T-helper 9 cell (primary cell): ENCODE measurements around the gene SEPTIN12.
A peak's percentile ranks its signal among the peaks of the same experiment; 100 is the strongest.
"Not testable (repeated sequence)": the region's sequence is repeated elsewhere in the genome, so short reads cannot be mapped to it uniquely, and the experiment has no call there.

Experiments
- DNase-seq: peaks from one replicate; pipeline ENCODE4 v3.0.0-alpha.2; 2020

SEPTIN12 gene

DNA sequence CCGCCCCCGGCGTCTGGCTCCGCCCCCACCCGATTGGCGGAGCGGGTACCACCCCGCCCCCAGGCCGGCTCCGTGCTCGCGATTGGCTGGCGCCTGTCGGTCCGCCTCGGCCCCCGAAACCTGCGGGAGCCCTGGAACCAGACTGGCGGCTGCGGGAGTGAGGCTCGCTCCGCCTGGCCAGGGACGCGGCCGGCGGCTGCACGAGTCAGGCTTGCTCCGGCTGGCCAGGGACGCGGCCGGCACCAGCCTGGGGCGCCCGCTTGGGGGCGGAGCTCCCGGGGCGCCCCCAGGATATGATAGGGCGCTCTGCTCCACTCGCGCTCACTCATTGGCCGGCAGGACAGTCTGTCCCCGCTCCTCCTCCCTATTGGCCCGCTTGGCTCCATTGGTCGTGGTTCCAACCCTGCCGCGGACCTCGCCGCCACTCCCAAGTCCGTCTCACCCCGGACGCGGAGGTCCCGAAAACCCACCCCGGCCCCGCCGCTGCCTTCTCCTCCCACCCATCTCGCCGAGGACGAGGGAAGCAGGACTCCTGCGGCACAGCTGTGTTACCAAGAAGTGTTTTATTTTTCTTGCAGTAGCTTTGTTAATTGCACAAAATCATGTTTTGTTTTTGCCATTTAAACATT is 14.6 kb upstream of the SEPTIN12 start:
- DNase-seq = peak; percentile 84

DNA sequence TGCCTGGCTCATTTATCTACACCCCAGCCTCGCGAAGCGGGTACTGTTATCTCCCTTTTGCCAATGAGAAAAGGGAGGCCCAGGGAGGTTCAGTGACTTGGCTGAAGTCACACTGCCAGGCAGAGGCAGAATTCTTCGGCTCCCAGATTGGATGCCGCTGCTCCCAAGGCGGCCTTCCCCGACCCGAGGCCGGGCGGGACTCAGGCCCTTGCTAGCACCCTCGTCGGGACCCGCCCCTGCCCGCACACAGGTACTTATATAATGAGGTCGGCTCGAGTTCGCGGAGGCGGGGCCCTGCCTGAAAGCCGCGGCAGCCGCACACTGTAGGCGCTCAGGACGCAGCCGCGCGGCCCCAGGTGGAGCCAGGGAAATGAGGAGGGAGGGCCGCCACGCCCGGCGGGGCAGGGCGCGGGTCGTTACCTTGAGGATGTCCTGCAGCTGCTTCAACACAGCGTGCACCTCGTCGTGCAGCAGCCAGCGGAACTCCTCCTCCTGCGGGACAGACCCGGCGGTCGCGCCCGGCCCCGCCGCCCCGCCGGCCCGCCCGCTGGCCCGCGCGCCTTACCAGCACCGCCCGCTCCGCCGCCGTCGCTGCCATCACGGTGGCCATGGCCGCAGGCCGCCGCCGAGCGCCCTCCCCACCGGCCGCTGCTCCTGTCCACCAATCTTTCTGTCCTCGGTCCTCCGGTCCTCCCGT is 14.0 kb upstream of the SEPTIN12 start, which contains the start of gene ROGDI:
ROGDI (minus strand) TSS at position 672 of the 697 bp plus-strand sequence; CDS start at position 610, 62 bp downstream.
- DNase-seq = peak; percentile 80

- no peak for DNase-seq
These were observed 13.2 kb upstream of the SEPTIN12 start for GRCh38 chr16:4801051-4801961.

- DNase-seq = no peak
These were observed 12.3 kb upstream of the SEPTIN12 start for GRCh38 chr16:4800290-4801041.

DNA sequence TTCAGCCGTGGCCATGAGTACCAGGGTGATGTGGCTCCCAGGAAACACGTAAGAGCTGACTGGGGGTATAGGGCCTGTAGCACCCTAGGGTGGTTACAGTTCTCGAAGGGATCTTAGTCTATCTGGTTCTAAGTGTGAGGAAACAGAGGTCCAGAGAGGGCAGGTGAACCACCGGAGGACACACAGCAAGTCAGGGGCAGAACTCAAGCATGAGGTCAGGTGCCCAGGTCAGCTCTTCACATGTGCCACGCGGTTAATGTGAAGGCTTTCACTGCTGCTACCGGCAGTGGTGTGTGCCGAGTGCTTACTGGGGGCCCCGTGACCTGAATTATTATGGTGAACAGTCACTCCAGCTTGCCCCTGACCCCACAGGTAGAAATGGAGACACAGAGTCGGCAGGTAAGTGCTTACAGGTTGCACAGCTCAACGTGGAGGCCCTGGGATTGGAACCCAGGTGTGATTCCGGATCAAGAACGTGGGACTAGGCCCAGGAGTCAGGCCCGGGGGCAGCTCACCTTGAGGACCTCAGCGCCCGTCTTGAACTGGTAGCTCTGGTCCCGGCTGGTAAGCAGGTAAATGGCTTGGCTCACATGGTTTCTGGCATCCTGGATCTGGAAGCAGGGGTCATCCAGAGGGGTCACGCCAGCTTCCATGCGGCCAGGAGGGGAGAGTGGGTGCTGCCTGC is 11.2 kb upstream of the SEPTIN12 start:
- no peak for DNase-seq

DNA sequence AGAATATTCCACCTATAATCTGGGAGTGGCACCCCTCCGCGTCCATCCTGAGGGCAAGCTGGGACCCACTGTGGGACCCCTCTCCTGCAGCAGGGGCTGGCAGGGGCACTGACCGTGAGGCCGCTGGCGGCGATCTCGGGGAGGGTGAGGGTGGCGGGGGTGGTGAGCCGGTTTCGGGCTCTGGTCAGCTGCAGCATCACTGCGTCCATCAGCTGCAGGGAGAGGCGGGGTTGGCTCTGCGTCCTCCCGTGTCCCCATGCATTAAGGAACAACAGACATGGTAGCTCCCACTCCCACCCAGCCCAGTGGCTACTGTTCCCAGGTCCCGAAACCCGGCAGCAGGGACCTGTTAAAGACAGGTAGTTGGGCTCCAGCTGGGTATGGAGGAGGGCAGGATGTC is 10.3 kb upstream of the SEPTIN12 start:
- no peak for DNase-seq

GRCh38 chr16:4797805-4798252 is 9.7 kb upstream of the SEPTIN12 start:
- no peak for DNase-seq

- no peak for DNase-seq
These were observed 9.0 kb upstream of the SEPTIN12 start for GRCh38 chr16:4796982-4797804.

DNA sequence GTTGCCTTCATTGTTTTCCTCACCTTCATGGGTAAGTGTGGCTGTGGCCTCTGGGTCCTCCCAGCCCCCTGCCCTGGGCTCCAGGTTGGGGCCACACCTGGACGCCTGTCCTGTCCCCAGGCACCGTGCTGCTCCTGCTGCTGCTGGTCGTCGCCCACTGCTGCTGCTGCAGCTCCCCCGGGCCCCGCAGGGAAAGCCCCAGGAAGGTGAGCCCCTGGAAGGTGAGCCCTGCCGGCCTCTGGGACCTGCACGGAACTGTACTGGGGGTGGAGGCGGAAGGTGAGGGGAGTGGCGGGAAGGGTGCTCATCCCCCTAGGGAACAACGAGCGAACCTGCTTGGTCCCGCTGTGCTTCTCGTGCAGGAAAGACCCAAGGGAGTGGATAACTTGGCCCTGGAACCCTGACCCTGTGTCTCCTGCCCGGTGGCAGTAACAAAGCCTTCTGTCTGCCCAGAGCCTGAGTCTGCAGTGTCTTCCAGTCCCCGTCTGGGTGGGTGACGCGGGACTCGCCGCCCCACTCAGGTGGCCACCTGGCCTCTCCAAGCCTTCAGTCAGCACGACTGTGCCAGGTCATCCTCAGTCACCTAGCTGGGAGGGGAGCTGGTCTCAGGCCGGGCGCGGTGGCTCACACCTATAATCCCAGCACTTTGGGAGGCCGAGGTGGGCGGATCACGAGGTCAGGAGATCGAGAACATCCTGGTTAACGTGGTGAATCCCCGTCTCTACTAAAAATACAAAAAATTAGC is 7.9 kb upstream of the SEPTIN12 start:
- no peak for DNase-seq

- DNase-seq = no peak
These were observed 7.2 kb upstream of the SEPTIN12 start, which contains the start of gene SMIM22 for GRCh38 chr16:4795181-4795827. Gene SMIM22 (plus strand): TSS chr16:4795369. CDS start chr16:4795735, 366 bp downstream.

DNA sequence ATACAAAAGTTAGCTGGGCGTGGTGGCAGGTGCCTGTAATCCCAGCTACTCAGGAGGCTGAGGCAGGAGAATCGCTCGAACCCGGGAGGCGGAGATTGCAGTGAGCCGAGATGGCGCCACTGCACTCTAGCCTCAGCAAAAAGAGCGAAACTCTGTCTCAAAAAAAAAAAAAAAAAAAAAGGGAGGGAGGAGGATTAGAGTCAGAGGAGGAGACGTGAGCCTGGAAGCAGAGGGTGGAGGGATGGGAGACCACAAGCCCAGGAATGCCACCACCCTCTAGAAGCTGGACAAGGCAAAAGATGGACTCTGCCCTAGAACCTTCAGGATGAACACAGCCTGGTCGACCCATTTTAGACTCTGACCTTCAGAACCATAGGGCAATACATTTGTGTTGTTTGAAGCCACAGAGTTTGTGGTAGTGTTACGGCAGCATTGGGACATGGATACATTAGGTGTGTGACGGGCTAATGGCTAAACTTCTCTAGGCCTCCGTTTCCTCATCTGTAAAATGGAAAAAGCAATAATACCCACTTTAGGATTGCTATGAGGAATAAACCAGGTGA is 4.9 kb upstream of the SEPTIN12 start:
- no peak for DNase-seq

DNA sequence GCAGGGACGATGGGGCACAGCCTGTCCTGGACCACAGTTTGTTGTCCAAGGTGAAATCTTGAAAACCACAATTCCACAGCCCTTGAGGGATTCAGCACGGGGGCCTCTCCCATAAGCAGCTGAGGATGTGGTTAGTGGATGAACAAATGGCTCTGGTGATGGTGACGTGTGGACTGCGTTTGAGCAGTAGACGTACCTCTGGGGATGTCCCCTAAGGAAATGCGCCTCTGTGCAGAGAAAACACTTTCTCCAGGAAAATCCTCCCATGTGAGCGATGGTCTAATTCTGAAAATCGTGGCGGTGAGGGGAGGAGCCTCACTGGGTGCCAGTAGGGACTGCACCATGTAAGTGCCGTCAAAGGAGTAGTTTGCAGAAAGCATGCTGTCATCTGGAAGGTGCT is 2.7 kb upstream of the SEPTIN12 start:
- DNase-seq = no peak

DNA sequence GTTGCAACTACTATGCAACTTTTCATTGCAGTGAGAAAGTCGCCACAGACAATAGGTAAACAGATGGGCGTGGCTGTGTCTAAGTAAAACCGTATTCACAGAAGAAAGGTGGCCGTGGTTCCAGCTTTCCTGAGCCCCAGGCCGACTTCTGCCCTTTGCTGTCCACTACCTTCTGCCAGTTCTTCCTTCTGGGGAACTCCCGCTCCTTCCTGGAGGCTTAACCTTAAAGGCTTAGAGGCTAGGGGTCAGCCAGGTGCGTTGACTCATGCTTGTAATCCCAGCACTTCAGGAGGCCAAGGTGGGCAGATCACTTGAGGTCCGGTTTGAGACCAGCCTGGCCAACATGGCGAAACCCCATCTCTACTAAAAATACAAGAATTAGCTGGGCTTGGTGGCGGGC is 2.1 kb upstream of the SEPTIN12 start:
- no peak for DNase-seq

GRCh38 chr16:4788910-4789309 is 765 bp upstream of the SEPTIN12 start:
- DNase-seq = no peak

DNA sequence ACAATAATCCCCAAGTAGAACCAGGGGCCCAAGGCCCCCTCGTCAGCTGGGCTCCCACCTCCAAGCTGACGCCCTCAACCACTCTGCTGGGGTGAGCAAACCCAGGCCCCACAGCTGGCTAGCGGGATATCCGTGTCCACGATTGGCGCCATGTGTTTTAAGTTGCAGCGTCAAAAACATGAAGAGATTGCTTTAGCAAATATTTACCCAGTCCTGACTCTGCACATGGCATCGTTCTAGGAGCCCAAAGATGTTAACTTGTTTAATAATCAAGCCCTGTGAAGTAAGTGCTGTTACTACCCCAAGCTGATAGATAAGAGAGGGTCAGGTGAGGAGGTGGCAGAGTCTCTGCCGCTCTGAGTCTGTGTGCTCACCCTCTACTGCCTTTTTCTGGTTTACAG is 344 bp upstream of the SEPTIN12 start:
- DNase-seq = no peak

GRCh38 chr16:4787068-4787467 is 1.1 kb downstream of the SEPTIN12 start:
- no peak for DNase-seq

- no peak for DNase-seq
These were observed 2.2 kb downstream of the SEPTIN12 start for GRCh38 chr16:4785758-4786433.

DNA sequence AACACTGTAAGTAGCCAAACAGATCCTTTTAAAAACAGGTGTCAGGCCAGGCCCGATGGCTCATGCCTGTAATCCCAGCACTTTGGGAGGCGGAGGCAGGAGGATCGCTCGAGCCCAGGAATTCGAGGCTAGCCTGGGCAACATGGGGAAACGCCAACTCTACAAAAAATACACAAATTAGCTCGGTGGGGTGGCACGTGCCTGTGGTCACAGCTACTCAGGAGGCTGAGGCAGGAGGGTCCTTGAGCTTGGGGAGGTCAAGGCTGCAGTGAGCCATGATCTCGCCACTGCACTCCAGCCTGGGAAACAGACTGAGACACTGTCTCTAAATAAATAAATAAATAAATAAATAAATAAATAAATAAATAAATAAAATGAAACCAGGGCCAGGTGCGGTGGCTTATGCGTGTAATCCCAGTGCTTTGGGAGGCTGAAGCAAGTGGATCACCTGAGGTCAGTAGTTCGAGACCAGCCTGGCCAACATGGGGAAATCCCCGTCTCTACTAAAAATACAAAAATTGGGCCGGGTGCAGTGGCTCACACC is 3.6 kb downstream of the SEPTIN12 start:
- not testable (repeated sequence) for DNase-seq
